Stimulated activated CD4-positive, alpha-beta T cell treated with anti-CD3 and anti-CD28 coated beads, Interleukin-2, amount 100 ng/mL, for 48 hours (primary cell): Measurements from ENCODE around the gene DLG2.

Source experiments
- DNase-seq, 2 donors: peaks; one replicate each; pipeline ENCODE4 v3.0.0-alpha.2; 2020

Gene DLG2

GRCh38 chr11:83863272-83863671 is 1763.9 kb downstream of the DLG2 start:
- no peak for DNase-seq

DNA sequence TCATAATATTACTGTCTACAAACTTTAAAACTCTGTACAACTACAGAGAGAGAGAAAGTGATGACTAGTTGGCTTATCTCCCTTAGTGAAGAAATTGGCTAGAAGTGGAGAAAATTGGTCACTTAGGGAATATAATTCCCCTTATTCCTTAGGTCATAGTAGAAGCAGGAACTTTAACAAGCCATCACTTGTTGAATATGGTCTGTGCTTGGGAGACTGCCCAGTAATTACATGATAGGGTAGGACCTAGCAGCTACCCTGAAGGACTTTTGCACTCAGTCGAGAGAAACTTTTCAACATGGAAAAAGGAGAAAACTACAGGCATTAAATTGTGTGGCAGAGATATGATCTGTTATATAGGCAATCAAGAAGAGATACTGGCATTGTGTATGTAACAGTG is 1764.5 kb downstream of the DLG2 start:
- no peak for DNase-seq

- no peak for DNase-seq
Measured at GRCh38 chr11:83862033-83862432, 1765.1 kb downstream of the DLG2 start.

- DNase-seq: no peak
Measured at GRCh38 chr11:83858694-83859093, 1768.5 kb downstream of the DLG2 start.

GRCh38 chr11:83855237-83855636 is 1771.9 kb downstream of the DLG2 start:
- DNase-seq: no peak

DNA sequence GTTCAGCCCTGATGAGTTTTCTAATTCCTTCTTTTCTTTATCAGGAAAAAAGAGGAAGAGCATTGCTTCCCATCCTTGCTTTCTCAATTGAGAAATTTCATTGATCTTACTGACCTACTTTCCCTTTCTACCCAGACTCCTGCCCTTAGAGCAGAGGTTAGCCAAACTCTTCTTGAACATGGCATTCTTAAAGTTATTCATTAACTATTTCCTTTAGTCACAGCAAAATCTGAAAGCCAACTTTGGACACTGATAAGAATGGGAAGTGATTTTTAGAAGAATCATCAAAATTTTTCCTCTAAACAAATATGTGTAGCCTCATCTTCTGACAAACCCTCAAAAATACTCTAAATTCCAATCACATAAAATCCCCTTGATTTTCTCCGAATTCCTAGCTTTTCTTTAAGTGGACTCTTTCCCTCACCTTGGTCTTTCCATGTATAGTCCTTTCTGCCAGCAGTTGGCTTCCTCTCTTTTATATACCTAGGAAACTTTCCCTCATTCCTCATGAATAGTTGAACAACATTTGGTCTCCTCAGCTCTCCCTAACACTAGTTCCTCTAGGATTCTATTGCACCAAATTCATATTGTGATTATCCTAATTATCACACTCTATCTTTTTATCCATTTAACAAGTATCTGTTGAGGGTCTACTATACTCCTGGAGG is 1774.2 kb downstream of the DLG2 start:
- no peak for DNase-seq

- no peak for DNase-seq
Measured at GRCh38 chr11:83852012-83852411, 1775.1 kb downstream of the DLG2 start.

DNA sequence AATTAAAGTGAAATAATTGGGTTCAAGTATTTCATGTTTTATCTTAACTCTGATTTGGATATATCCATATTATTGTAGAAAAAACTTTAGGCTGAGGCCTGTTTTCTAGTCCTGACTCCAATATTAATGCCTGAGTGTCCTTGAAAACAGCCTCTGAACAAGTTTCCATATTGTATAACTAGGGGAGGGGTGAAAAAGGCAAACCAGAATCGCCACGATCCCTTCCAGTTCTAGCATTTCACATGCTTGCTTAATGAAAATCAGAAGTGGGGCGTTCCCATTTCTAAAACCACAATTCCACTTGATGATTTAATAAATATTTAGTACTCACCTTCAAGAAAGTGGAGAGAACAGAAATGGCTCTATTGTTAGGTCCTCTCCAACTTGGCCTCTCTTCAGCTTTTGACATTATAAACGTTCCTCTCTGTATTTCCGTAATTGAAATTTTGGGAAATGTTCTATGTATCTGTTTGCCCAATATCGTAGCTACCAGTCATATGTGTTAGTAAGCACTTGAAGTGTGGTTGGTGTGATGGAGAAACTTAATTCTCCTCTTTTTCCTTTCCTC is 1779.6 kb downstream of the DLG2 start:
- no peak for DNase-seq

DNA sequence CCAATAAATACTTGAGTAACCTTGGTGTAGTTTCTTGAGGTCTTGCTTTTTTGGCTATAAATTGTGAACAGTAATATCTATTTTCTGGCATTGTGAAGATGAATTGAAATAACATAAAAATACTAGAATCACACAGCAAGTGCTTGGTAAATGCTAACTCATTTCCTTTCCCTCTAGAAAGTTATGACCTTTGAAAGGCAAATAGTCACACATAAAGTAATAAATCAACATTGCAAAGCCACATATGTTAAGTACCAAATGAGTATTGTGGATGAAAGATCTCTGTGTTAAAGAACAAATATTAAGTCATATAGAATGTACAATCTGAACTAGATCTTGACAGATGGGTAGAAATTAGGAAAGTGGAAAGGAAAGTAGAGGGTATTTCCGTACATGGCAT is 1781.3 kb downstream of the DLG2 start:
- no peak for DNase-seq

- no peak for DNase-seq
Measured at GRCh38 chr11:83840326-83840725, 1786.8 kb downstream of the DLG2 start.

DNA sequence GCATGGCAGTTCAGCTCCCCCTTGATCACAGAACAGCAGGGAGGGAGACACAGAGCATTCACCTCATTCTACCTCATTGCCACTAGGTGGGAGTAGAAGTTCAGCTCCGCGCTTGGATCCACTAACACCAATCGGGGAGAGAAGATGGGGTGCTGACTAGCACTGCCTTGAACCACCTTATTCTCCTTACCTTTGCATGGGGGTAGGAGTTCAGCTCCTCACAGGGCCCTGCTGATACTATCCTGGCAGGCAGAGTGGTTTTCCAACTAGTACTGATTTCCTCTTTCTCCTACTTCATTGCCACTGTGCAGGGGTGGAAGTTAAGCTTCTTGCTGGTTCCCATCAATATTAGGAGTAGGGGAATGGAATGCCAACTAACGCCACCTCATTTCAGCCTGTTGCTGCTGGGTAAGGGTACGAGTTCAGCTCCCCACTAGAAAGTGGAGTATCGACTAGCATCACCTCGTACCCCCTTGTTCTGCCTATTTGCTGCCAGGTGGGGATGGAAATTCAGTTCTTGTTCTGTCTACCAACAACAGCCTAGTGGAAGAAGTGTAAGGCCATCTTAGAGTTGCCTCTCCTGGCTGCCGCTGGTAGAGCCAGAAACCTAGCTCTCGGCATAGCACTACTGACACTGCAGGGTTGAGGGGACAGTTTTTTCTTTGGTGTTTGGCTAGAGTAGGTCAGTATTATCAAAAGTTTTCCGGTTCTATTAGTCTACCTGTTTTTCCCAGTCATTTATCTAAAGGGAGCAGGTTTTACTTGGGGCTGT is 1790.1 kb downstream of the DLG2 start:
- DNase-seq: peak in 1 of 2 donors; percentile 2

DNA sequence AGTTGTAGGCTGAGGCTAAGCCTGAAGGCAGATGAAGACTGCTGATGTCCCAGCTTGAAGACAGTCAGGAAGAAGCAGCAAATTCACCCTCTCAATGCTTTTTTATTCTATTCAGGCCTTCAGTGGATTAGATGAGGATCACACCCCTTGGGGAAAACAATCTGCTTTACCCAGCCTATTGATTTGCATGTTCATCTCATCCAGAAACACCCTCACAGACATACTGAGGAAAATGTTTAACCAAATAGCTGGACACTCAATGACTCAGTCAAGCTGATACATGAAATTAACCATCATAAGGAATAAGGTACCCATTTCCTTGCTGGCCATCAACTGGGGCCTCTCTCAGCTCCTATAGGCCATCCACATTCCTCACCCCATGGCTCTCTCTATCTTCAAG is 1791.1 kb downstream of the DLG2 start:
- no peak for DNase-seq

GRCh38 chr11:83835423-83835822 is 1791.7 kb downstream of the DLG2 start:
- no peak for DNase-seq

GRCh38 chr11:83831929-83832328 is 1795.2 kb downstream of the DLG2 start:
- DNase-seq: no peak

- no peak for DNase-seq
Measured at GRCh38 chr11:83827940-83828554, 1799.1 kb downstream of the DLG2 start.

- no peak for DNase-seq
Measured at GRCh38 chr11:83827520-83827919, 1799.6 kb downstream of the DLG2 start.

DNA sequence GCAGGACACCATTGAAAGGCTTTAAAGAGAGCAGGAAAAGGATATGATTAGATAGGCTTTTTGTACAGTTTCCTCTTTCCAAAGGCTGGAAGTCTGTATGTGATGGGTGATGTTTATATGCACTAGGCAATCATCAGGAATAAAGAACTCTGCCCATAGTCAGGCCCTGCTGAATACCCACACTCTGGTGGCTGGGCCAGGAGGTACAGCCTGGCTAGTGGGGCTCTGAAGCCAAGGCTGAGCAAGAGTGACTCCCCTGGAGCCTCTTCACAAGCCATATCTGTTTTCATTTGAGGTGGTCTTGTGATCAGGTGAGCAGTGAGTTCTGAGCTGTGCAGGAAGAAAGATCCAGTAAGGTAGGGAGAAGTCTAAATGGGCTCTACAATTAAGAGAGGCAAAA is 1801.1 kb downstream of the DLG2 start:
- no peak for DNase-seq

DNA sequence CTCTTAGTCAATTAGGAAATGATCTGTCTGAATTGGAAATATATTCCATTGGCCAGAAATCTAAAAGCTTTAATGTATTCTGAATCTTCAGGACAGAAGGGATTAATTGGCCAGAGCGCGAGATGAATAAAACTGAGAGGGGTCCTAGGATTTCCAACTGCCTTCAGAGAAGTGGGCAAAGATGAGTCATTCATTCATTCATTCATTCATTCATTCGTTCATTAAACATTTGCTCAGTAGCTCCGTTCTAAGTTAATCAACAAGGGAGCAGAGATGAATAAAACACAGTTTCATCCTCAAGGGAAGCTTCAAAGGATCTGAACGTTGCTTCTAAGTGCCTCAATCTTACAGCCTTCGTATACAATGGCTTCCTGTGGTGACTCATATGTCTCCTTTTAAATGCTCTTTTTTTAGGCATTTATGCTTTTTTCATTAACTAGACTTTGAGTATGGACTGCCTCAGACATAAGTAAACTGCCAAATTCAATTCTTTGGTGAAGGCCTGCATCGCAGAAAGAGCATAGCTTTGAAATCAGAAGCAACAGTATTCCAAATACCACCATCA is 1803.6 kb downstream of the DLG2 start:
- DNase-seq: no peak

DNA sequence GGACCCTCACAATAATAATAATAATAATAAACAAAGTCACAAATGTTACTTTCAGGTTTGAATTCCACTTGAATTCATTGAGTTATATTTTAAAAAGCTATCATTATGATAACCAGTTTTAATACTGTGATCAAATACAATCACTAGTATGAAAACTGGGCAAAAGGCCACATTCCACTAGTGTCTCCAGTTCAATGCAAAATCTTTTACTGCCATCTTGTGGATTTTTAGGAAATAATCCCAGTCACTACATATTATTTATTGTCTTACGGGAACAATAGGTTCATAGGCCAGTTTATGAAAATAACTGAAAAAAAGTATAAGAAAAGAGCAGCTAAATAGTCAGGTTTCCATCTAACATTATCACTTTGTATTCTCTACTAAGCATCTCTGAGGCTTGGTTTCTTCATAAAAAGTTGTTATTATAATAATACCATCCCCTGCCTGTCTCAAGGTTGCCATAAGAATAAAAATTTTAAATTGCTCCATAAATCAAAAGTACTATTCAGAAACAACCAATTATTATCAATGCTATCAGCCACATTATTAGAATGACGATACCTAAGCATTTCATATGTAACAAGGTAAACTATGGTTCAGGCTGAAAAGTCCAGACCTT is 1807.1 kb downstream of the DLG2 start:
- no peak for DNase-seq

- no peak for DNase-seq
Measured at GRCh38 chr11:83818349-83818748, 1808.8 kb downstream of the DLG2 start.

- no peak for DNase-seq
Measured at GRCh38 chr11:83816572-83817187, 1810.5 kb downstream of the DLG2 start.

DNA sequence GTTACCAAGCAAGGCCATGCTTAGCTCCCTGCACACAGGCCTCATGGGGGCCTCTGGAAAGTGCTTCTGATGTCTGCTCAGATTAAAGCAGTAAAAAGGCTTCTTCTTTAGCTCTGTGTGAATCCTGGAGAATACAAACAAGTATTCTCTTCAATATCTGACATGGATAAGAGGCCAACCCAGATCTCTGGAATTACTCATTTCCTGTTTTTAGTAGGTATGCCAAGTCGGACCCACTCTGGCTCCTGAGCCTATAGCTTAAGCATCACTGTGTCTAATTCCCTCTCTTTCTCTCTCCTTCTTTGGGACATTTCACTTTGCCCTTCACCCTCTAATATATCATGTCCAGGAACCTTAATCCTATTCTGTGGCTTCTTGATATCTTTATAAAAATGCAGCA is 1811.4 kb downstream of the DLG2 start:
- no peak for DNase-seq

GRCh38 chr11:83813296-83813695 is 1813.8 kb downstream of the DLG2 start:
- DNase-seq: no peak
